ENCODE results near the gene SPATA6. TPM values are rescaled to one million over a fixed set of nuclear protein-coding genes. Genes with fewer than 3 reads are reported as not detected.

SPATA6 gene
- total and polyA plus RNA-seq, 4 donors, result 1.1 to 5.5 (median 2.4) TPM

DNA sequence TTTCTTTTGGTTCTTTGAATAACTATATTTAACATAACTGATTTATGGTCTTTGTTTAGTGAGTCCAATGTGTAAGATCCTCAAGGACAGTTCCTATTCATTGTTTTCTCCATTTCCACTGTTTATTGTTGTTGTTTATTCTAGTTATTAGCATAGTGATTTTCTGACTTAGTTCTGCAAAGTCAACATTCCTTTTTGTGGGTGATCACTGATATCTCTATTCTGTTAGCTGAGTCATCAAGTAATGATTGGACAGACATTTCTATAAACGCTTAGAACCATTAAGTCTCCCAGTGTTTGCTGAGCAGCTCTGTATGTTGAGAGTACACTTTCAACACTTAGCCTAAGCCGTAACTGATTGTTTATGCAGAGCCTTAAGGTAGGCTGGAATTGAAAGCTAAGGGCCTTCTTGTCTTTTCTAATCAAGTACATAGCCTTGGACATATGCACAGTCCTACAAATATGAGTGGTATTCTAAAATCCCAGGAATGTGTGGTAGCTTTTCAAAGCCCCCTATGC is 162.4 kb downstream of the SPATA6 start:
- 83% methylated on average over 2 of the region's 2 CpGs for WGBS
- H3K27ac ChIP-seq (ENCODE audit: low read depth in 1 of 2, low read length in 2 of 2), result no peak overlapping the region

DNA sequence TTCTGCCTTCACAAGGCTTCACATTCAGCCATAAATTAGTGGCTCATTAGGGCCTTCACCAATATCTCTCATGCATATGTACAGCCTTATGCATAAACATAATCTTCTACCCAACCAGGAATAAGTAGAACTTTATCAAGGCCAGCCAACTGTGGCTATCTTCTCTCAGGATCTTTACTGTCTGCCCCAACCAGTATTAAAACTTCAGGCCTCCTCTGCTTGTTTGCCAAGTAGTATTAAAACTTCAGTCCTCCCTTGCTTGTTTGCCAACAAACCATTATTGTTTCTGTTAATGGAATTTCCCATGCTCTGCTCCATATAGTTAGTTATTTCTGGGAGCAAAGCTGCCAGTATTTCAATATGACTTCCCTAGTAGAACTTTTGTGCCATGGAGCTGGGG is 169.4 kb downstream of the SPATA6 start:
- no peaks in the 10 kb centered on the region for H3K36me3 ChIP-seq (ENCODE audit: control insufficient read depth in 4 of 4, insufficient read depth in 3 of 4, low read depth in 1 of 4, low read length in 3 of 4)
- H3K4me1 ChIP-seq (ENCODE audit: control insufficient read depth in 4 of 4, insufficient read depth in 4 of 4, low read length in 3 of 4), result no peaks in the 10 kb centered on the region
- H3K4me3 ChIP-seq (ENCODE audit: low read depth in 1 of 3, low read length in 3 of 3), result no peak overlapping the region
- H3K9ac ChIP-seq (ENCODE audit: low read depth in 1 of 2, low read length in 2 of 2), result no peak overlapping the region
- peaks cover 0 to 7% (median 0%) of the 10 kb centered on the region in 4 donors for H3K9me3 ChIP-seq (ENCODE audit: control insufficient read depth in 4 of 4, low read length in 3 of 4)
- no peak for DNase-seq (ENCODE audit: low spot score)
- no peak overlapping the region for H3K27ac ChIP-seq (ENCODE audit: low read depth in 1 of 2, low read length in 2 of 2)
- H3K27me3 ChIP-seq (ENCODE audit: control insufficient read depth in 4 of 4, insufficient read depth in 4 of 4, low read length in 3 of 4), result no peaks in the 10 kb centered on the region
- TF ChIP-seq, protein P1, sequence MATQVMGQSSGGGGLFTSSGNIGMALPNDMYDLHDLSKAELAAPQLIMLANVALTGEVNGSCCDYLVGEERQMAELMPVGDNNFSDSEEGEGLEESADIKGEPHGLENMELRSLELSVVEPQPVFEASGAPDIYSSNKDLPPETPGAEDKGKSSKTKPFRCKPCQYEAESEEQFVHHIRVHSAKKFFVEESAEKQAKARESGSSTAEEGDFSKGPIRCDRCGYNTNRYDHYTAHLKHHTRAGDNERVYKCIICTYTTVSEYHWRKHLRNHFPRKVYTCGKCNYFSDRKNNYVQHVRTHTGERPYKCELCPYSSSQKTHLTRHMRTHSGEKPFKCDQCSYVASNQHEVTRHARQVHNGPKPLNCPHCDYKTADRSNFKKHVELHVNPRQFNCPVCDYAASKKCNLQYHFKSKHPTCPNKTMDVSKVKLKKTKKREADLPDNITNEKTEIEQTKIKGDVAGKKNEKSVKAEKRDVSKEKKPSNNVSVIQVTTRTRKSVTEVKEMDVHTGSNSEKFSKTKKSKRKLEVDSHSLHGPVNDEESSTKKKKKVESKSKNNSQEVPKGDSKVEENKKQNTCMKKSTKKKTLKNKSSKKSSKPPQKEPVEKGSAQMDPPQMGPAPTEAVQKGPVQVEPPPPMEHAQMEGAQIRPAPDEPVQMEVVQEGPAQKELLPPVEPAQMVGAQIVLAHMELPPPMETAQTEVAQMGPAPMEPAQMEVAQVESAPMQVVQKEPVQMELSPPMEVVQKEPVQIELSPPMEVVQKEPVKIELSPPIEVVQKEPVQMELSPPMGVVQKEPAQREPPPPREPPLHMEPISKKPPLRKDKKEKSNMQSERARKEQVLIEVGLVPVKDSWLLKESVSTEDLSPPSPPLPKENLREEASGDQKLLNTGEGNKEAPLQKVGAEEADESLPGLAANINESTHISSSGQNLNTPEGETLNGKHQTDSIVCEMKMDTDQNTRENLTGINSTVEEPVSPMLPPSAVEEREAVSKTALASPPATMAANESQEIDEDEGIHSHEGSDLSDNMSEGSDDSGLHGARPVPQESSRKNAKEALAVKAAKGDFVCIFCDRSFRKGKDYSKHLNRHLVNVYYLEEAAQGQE (IDR thresholded peaks at IDR 0.05), result no peak
- TF ChIP-seq, protein P2, sequence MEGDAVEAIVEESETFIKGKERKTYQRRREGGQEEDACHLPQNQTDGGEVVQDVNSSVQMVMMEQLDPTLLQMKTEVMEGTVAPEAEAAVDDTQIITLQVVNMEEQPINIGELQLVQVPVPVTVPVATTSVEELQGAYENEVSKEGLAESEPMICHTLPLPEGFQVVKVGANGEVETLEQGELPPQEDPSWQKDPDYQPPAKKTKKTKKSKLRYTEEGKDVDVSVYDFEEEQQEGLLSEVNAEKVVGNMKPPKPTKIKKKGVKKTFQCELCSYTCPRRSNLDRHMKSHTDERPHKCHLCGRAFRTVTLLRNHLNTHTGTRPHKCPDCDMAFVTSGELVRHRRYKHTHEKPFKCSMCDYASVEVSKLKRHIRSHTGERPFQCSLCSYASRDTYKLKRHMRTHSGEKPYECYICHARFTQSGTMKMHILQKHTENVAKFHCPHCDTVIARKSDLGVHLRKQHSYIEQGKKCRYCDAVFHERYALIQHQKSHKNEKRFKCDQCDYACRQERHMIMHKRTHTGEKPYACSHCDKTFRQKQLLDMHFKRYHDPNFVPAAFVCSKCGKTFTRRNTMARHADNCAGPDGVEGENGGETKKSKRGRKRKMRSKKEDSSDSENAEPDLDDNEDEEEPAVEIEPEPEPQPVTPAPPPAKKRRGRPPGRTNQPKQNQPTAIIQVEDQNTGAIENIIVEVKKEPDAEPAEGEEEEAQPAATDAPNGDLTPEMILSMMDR (IDR thresholded peaks at IDR 0.05; ENCODE audit: low read depth, low read length, missing input control), result no peak
- TF ChIP-seq SP1 (IDR thresholded peaks at IDR 0.05) (no peak), JUND (IDR thresholded peaks at IDR 0.05) (no peak), FOXA1 (IDR thresholded peaks at IDR 0.05) (no peak), EGR1 (IDR thresholded peaks at IDR 0.05; ENCODE audit: low read depth in 2 of 2) (no peak)
- TF ChIP-seq, protein P3, sequence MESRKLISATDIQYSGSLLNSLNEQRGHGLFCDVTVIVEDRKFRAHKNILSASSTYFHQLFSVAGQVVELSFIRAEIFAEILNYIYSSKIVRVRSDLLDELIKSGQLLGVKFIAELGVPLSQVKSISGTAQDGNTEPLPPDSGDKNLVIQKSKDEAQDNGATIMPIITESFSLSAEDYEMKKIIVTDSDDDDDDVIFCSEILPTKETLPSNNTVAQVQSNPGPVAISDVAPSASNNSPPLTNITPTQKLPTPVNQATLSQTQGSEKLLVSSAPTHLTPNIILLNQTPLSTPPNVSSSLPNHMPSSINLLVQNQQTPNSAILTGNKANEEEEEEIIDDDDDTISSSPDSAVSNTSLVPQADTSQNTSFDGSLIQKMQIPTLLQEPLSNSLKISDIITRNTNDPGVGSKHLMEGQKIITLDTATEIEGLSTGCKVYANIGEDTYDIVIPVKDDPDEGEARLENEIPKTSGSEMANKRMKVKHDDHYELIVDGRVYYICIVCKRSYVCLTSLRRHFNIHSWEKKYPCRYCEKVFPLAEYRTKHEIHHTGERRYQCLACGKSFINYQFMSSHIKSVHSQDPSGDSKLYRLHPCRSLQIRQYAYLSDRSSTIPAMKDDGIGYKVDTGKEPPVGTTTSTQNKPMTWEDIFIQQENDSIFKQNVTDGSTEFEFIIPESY (IDR thresholded peaks at IDR 0.05), result no peak
- TF ChIP-seq, protein P4, sequence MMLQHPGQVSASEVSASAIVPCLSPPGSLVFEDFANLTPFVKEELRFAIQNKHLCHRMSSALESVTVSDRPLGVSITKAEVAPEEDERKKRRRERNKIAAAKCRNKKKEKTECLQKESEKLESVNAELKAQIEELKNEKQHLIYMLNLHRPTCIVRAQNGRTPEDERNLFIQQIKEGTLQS (IDR thresholded peaks at IDR 0.05), result no peak

More for the DNA sequence above, 162.4 kb downstream of the SPATA6 start:
- DNase-seq (ENCODE audit: low spot score), result no peak
- TF ChIP-seq RAD21 (IDR thresholded peaks at IDR 0.05) (no peak), FOXA2 (IDR thresholded peaks at IDR 0.05) (no peak), TAF1 (conservative IDR thresholded peaks at IDR 0.05) (no peak)
- no peak overlapping the region for H3K4me3 ChIP-seq (ENCODE audit: low read depth in 1 of 3, low read length in 3 of 3)
- peaks cover 0 to 4% (median 0%) of the 10 kb centered on the region in 4 donors for H3K27me3 ChIP-seq (ENCODE audit: control insufficient read depth in 4 of 4, insufficient read depth in 4 of 4, low read length in 3 of 4)
- H3K9ac ChIP-seq (ENCODE audit: low read depth in 1 of 2, low read length in 2 of 2), result no peak overlapping the region
- H3K4me1 ChIP-seq (ENCODE audit: control insufficient read depth in 4 of 4, insufficient read depth in 4 of 4, low read length in 3 of 4), result no peaks in the 10 kb centered on the region
- H3K36me3 ChIP-seq (ENCODE audit: control insufficient read depth in 4 of 4, insufficient read depth in 3 of 4, low read depth in 1 of 4, low read length in 3 of 4), result no peaks in the 10 kb centered on the region
- no peaks in the 10 kb centered on the region for H3K9me3 ChIP-seq (ENCODE audit: control insufficient read depth in 4 of 4, low read length in 3 of 4)

Data from liver (tissue), 9 donors.